SK-N-SH (cell line): ENCODE measurements around the gene PTPRJ.

Experiments used
- JUND ChIP-seq: IDR thresholded peaks from 2 replicates; pipeline ENCODE4 v1.4.0; 2012
- TF ChIP-seq, protein P1 (sequence below): IDR thresholded peaks from 2 replicates; pipeline ENCODE4 v1.4.0; 2012; ENCODE audit warnings: low read depth
- TF ChIP-seq, protein P2 (sequence below): fragments of 200-600 bp; sonication (generic); IDR thresholded peaks from 2 replicates; pipeline ENCODE4 v1.6.1; 2017; ENCODE audit warnings: antibody characterized with exemption, mild to moderate bottlenecking, moderate library complexity

DNA sequence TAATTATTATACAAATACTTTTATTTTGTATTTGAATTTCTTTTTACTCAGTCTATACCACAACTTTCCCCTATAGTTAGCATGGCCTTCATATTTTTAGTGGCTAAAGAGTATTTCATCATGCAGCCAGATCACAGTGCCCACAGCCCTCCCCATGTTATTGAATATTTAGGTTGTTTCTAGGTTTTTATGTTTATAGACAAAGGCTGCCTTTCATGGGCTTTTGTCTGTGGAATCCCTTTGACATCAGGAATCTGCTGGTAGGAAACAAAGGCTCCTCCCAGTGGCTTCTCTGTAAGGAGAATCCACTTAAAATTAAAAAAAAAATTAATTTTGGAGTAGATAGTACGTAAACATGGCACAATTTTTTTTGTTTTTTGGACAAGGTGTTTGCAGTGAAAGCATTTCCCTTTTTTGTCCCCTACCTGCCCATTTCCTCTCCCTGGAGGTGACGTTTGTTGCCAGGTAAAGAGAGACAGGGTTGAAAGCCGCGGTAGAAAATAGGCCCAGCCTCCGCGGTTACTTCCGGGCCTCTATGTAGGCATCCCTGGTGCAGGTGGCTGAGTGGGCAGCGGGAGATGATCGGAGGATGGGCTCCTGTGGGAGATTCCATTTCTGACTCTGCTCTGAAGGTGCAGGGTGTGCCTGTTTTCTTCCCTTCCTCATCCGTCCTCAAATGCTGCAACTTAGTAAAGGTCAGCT is 154.0 kb downstream of the PTPRJ start:
- TF ChIP-seq, protein P1, sequence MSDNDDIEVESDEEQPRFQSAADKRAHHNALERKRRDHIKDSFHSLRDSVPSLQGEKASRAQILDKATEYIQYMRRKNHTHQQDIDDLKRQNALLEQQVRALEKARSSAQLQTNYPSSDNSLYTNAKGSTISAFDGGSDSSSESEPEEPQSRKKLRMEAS: no peak
- TF ChIP-seq JUND: no peak
- TF ChIP-seq, protein P2, sequence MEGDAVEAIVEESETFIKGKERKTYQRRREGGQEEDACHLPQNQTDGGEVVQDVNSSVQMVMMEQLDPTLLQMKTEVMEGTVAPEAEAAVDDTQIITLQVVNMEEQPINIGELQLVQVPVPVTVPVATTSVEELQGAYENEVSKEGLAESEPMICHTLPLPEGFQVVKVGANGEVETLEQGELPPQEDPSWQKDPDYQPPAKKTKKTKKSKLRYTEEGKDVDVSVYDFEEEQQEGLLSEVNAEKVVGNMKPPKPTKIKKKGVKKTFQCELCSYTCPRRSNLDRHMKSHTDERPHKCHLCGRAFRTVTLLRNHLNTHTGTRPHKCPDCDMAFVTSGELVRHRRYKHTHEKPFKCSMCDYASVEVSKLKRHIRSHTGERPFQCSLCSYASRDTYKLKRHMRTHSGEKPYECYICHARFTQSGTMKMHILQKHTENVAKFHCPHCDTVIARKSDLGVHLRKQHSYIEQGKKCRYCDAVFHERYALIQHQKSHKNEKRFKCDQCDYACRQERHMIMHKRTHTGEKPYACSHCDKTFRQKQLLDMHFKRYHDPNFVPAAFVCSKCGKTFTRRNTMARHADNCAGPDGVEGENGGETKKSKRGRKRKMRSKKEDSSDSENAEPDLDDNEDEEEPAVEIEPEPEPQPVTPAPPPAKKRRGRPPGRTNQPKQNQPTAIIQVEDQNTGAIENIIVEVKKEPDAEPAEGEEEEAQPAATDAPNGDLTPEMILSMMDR: no peak
